ENCODE data around the gene NXN. TPM values are rescaled to one million over a fixed set of nuclear protein-coding genes. Genes with fewer than 3 reads are reported as not detected.
"Not testable (repeated sequence)": the region's sequence is repeated elsewhere in the genome, so short reads cannot be mapped to it uniquely, and the experiment has no call there.

Gene NXN
- total and polyA plus RNA-seq, 5 donors: 11.6 to 21.8 (median 15.2) TPM

DNA sequence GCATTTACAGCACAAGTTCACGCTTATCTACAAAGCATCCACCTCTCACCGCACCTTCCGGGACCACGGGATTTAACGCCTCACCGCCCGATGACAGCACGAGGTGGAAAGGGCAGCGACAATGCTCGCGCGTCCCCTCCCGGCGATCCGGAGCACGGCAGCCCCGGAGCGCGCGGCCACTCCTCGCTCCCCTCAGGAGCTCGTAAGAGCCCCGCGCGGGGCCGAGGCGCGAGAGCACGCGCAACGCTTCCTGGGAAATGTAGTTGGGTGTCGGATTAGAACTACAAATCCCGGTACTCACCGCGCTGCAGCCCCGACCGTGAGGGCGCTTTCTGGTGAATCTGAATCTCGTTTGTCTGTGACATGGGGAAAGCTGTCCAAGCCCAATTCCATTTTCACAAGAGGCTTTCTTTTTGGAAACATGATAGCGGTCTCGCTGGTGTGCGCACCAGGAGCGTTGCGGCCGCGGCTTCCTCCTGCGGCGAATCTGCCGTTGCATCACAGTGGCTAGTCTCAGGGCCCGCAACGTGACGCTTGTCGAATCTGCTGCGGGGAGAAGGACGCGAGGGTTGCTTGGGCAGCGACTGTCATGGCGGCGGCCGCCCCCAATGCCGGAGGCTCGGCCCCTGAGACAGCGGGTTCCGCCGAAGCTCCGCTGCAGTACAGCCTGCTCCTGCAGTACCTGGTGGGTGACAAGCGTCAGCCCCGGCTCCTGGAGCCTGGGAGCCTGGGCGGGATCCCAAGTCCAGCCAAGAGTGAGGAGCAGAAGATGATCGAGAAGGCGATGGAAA, 17.2 kb upstream of the NXN start, which contains the start of gene TIMM22:
TSS of gene TIMM22 (plus strand) at position 576 of the 791 bp plus-strand sequence. CDS start at position 590, 14 bp downstream.
- intact Hi-C loops (cut with DNase I): loop anchor here in 2 of 4 donors (5.0 kb wide), 2 partner anchors 51 to 214 kb away; partner anchors contain the start of genes GLOD4 (in 1 of the 2) and MRM3 (in 1 of the 2)
- peak; percentile 97 for ATAC-seq
- peak within 1 kb of the TSS; percentile 97 for H3K4me3 ChIP-seq (ENCODE audit: low read length)
- no peaks in the 10 kb centered on the region for H3K27me3 ChIP-seq (ENCODE audit: control insufficient read depth, insufficient read depth)
- H3K27ac ChIP-seq (ENCODE audit: low read length): peak within 1 kb of the TSS; percentile 89
- no peaks in the 10 kb centered on the region for H3K9me3 ChIP-seq (ENCODE audit: control insufficient read depth, low read length)
- peaks cover 8% of the 10 kb centered on the region for H3K4me1 ChIP-seq (ENCODE audit: control insufficient read depth, insufficient read depth, low read length)
- under 1% methylated on average over 71 of the region's 71 CpGs for WGBS
- DNase-seq: peak; percentile 94 to 97 (median 96)

- WGBS: 91% methylated on average over 8 of the region's 8 CpGs
- intact Hi-C loops (cut with DNase I): loop anchor here in 2 of 4 donors (5.0 kb wide), 2 partner anchors 52 to 213 kb away; partner anchors contain the start of genes GLOD4 (in 1 of the 2) and MRM3 (in 1 of the 2)
- H3K27me3 ChIP-seq (ENCODE audit: control insufficient read depth, insufficient read depth); H3K4me3 ChIP-seq (ENCODE audit: low read length); H3K9me3 ChIP-seq (ENCODE audit: control insufficient read depth, low read length); H3K27ac ChIP-seq (ENCODE audit: low read length); ATAC-seq; H3K4me1 ChIP-seq (ENCODE audit: control insufficient read depth, insufficient read depth, low read length): not testable (repeated sequence)
- DNase-seq: peak in 1 of 3 donors; percentile 51
Observed at GRCh38 chr17:995324-995723, 15.7 kb upstream of the NXN start.

DNA sequence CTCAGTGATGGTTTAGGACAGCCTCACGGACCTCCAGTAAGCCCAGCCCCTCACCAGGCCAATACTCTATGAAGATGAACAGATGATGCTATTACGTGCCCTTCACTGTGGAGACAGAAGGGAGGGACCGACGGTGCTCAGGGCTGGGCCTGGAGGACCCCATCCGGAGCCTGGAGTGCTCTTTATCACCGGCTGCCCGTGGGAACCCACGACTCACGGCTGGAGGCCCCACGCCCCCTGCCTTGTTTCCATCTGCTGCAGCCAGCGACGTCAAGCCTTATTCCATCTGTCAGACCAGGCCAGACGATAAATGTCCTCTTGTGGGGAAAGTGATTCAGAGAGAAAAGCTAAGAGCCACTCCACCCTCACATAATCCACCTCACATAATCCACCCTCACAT, 13.4 kb upstream of the NXN start:
- WGBS: 52% methylated on average over 13 of the region's 13 CpGs

DNA sequence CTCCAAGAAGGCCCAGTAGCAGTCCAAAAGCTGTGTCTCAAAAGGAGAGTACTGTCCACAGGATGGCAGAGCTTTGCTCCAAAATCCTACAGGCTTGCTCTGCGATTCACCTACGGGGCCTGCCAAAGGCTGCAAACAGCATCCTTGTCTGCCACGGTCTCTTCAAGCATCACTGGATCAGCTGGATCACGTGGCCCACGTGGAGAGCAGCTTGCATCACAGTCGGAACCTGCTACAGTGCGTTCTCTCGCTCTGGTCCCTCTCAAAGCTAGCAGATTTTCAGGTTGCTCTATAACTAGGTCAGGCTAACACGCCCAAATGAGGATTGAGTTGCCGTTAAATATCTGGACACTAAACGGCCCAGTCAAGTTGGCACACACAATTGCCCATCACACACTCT, 9.0 kb upstream of the NXN start:
- ATAC-seq (no peak), DNase-seq (no peak)
- 88% methylated on average over 11 of the region's 11 CpGs for WGBS
- Histone ChIP-seq H3K9me3 (ENCODE audit: control insufficient read depth, low read length) (no peaks in the 10 kb centered on the region), H3K27ac (ENCODE audit: low read length) (no peak overlapping the region), H3K4me1 (ENCODE audit: control insufficient read depth, insufficient read depth, low read length) (no peaks in the 10 kb centered on the region), H3K4me3 (ENCODE audit: low read length) (no peak overlapping the region), H3K27me3 (ENCODE audit: control insufficient read depth, insufficient read depth) (no peaks in the 10 kb centered on the region)
- intact Hi-C loops (cut with DNase I): no loop called here

More for the DNA sequence above, 13.4 kb upstream of the NXN start:
- Histone ChIP-seq H3K9me3 (ENCODE audit: control insufficient read depth, low read length) (no peaks in the 10 kb centered on the region), H3K4me1 (ENCODE audit: control insufficient read depth, insufficient read depth, low read length) (no peaks in the 10 kb centered on the region), H3K27me3 (ENCODE audit: control insufficient read depth, insufficient read depth) (no peaks in the 10 kb centered on the region), H3K27ac (ENCODE audit: low read length) (no peak overlapping the region), H3K4me3 (ENCODE audit: low read length) (no peak overlapping the region)
- no peak for DNase-seq
- intact Hi-C loops (cut with DNase I): no loop called here
- no peak for ATAC-seq

DNA sequence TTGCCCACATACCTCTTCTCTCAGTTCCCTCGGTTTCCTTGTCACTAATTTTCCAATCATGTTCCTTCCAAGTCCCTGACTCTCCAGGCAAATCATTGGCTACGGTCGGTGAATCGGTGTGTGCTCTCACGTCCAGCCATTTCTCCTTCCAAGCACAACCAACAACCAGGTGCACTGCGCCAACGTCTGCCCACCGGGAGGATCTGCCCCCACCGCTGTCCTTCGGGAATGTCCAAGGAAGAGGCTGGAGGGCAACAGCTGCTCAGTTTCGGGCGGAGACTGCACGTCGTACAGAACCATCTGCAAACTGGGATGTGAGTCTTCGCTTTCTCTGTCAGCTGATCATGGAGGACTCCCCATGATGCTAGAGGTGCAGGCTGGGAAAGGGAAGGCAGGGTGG, 8.4 kb upstream of the NXN start:
- intact Hi-C loops (cut with DNase I): no loop called here
- no peak for DNase-seq

GRCh38 chr17:986322-986929, 6.8 kb upstream of the NXN start:
- intact Hi-C loops (cut with DNase I): no loop called here
- 85% methylated on average over 6 of the region's 6 CpGs for WGBS
- ATAC-seq: no peak
- Histone ChIP-seq H3K9me3 (ENCODE audit: control insufficient read depth, low read length) (no peaks in the 10 kb centered on the region), H3K4me1 (ENCODE audit: control insufficient read depth, insufficient read depth, low read length) (no peaks in the 10 kb centered on the region), H3K4me3 (ENCODE audit: low read length) (no peak overlapping the region), H3K27me3 (ENCODE audit: control insufficient read depth, insufficient read depth) (no peaks in the 10 kb centered on the region), H3K27ac (ENCODE audit: low read length) (no peak overlapping the region)
- DNase-seq: no peak

More for the DNA sequence above, 8.4 kb upstream of the NXN start:
- no peak for ATAC-seq
- Histone ChIP-seq H3K27ac (ENCODE audit: low read length) (no peak overlapping the region), H3K27me3 (ENCODE audit: control insufficient read depth, insufficient read depth) (no peaks in the 10 kb centered on the region), H3K4me3 (ENCODE audit: low read length) (no peak overlapping the region), H3K4me1 (ENCODE audit: control insufficient read depth, insufficient read depth, low read length) (no peaks in the 10 kb centered on the region), H3K9me3 (ENCODE audit: control insufficient read depth, low read length) (no peaks in the 10 kb centered on the region)
- 94% methylated on average over 15 of the region's 15 CpGs for WGBS

GRCh38 chr17:983921-984320, 4.3 kb upstream of the NXN start:
- intact Hi-C loops (cut with DNase I): loop anchor here in 1 of 4 donors (5.0 kb wide), 1 partner anchor 187 kb away; no protein-coding TSS in a partner anchor
- ATAC-seq: no peak
- Histone ChIP-seq H3K4me3 (ENCODE audit: low read length) (no peak overlapping the region), H3K27ac (ENCODE audit: low read length) (no peak overlapping the region), H3K4me1 (ENCODE audit: control insufficient read depth, insufficient read depth, low read length) (no peaks in the 10 kb centered on the region), H3K9me3 (ENCODE audit: control insufficient read depth, low read length) (no peaks in the 10 kb centered on the region), H3K27me3 (ENCODE audit: control insufficient read depth, insufficient read depth) (no peaks in the 10 kb centered on the region)
- 53% methylated on average over 3 of the region's 3 CpGs for WGBS
- DNase-seq: no peak

GRCh38 chr17:981292-981658, 1.7 kb upstream of the NXN start:
- H3K27ac ChIP-seq (ENCODE audit: low read length): no peak overlapping the region

GRCh38 chr17:980406-981291, 1.1 kb upstream of the NXN start:
- WGBS: 30% methylated on average over 43 of the region's 43 CpGs
- Histone ChIP-seq H3K27ac (ENCODE audit: low read length) (peak overlapping the region; percentile 31), H3K27me3 (ENCODE audit: control insufficient read depth, insufficient read depth) (no peaks in the 10 kb centered on the region), H3K4me1 (ENCODE audit: control insufficient read depth, insufficient read depth, low read length) (no peaks in the 10 kb centered on the region), H3K4me3 (ENCODE audit: low read length) (no peak overlapping the region), H3K9me3 (ENCODE audit: control insufficient read depth, low read length) (no peaks in the 10 kb centered on the region)
- ATAC-seq (peak; percentile 71 to 73), DNase-seq (peak; percentile 68 to 87 (median 84))
- intact Hi-C loops (cut with DNase I): loop anchor here in 3 of 4 donors (1.0 to 5.0 kb wide), 4 partner anchors 100 to 186 kb away; no protein-coding TSS in a partner anchor

More at GRCh38 chr17:981292-981658, 1.7 kb upstream of the NXN start:
- DNase-seq: peak in 1 of 3 donors; percentile 2
- intact Hi-C loops (cut with DNase I): loop anchor here in 3 of 4 donors (2.0 to 5.0 kb wide), 3 partner anchors 100 to 186 kb away; no protein-coding TSS in a partner anchor
- Histone ChIP-seq H3K9me3 (ENCODE audit: control insufficient read depth, low read length) (no peaks in the 10 kb centered on the region), H3K4me3 (ENCODE audit: low read length) (no peak overlapping the region), H3K4me1 (ENCODE audit: control insufficient read depth, insufficient read depth, low read length) (no peaks in the 10 kb centered on the region), H3K27me3 (ENCODE audit: control insufficient read depth, insufficient read depth) (no peaks in the 10 kb centered on the region)
- 36% methylated on average over 10 of the region's 10 CpGs for WGBS
- ATAC-seq: no peak

- ATAC-seq: peak; percentile 50 to 64
- peak in 1 of 3 donors; percentile 45 for DNase-seq
- 1% methylated on average over 41 of the region's 42 CpGs for WGBS
- Histone ChIP-seq H3K4me3 (ENCODE audit: low read length) (peak overlapping the region; percentile 93), H3K9me3 (ENCODE audit: control insufficient read depth, low read length) (no peaks in the 10 kb centered on the region), H3K4me1 (ENCODE audit: control insufficient read depth, insufficient read depth, low read length) (no peaks in the 10 kb centered on the region), H3K27me3 (ENCODE audit: control insufficient read depth, insufficient read depth) (no peaks in the 10 kb centered on the region), H3K27ac (ENCODE audit: low read length) (peak overlapping the region; percentile 13)
- intact Hi-C loops (cut with DNase I): loop anchor here in 2 of 4 donors (5.0 kb wide), 3 partner anchors 97 to 182 kb away; no protein-coding TSS in a partner anchor
Observed at GRCh38 chr17:979212-979538, 401 bp downstream of the NXN start.

All from right cardiac atrium (tissue), 5 donors.